LNCAP (cell line): ENCODE measurements around the gene CX3CR1.

Experiments used
- CTCF ChIP-seq: fragments of 450-650 bp; IDR thresholded peaks from 2 replicates; pipeline ENCODE4 v1.5.1; 2017; ENCODE audit warnings: mild to moderate bottlenecking

CX3CR1 gene

GRCh38 chr3:39250116-39250747, 29.6 kb downstream of the CX3CR1 start:
- no peak for TF ChIP-seq CTCF

GRCh38 chr3:39249453-39250115, 30.3 kb downstream of the CX3CR1 start:
- TF ChIP-seq CTCF = no peak

GRCh38 chr3:39241561-39241960, 38.3 kb downstream of the CX3CR1 start:
- TF ChIP-seq CTCF = no peak

GRCh38 chr3:39237027-39237426, 42.8 kb downstream of the CX3CR1 start:
- TF ChIP-seq CTCF = no peak

GRCh38 chr3:39234651-39235050, 45.2 kb downstream of the CX3CR1 start:
- TF ChIP-seq CTCF = no peak

- no peak for TF ChIP-seq CTCF
These were observed 47.0 kb downstream of the CX3CR1 start for GRCh38 chr3:39232859-39233258.

- TF ChIP-seq CTCF = no peak
These were observed 49.4 kb downstream of the CX3CR1 start for GRCh38 chr3:39230453-39230852.
